Sigmoid colon (tissue), 7 donors: ENCODE measurements around the gene CCNY. TPM values are rescaled to one million over a fixed set of nuclear protein-coding genes. Genes with fewer than 3 reads are reported as not detected.
"Not testable (repeated sequence)": the region's sequence is repeated elsewhere in the genome, so short reads cannot be mapped to it uniquely, and the experiment has no call there.

ENCODE experiments used
- DNase-seq: peaks from one replicate; pipeline ENCODE4 v3.0.0-alpha.2; 2019
- H3K27ac ChIP-seq, 4 donors: fragments of 200-600 bp; sonication (generic); one replicate each; pipeline ENCODE4 v1.5.1; 2016 to 2019; ENCODE audit warnings: mild to moderate bottlenecking in 1 of 4
- H3K27me3 ChIP-seq, 3 donors: fragments of 200-600 bp; sonication (generic); one replicate each; pipeline ENCODE4 v1.5.1; 2019; ENCODE audit warnings: mild to moderate bottlenecking in 1 of 3
- H3K36me3 ChIP-seq, 4 donors: fragments of 200-600 bp; sonication (generic); one replicate each; pipeline ENCODE4 v1.5.1; 2016 to 2019
- H3K4me1 ChIP-seq, 4 donors: fragments of 200-600 bp; sonication (generic); one replicate each; pipeline ENCODE4 v1.5.1; 2017 to 2019
- H3K4me3 ChIP-seq, 4 donors: fragments of 200-600 bp; sonication (generic); one replicate each; pipeline ENCODE4 v1.5.1; 2017 to 2019; ENCODE audit warnings: mild to moderate bottlenecking in 2 of 4, moderate library complexity in 1 of 4
- H3K9me3 ChIP-seq, 4 donors: fragments of 200-600 bp in 3 of 4; sonication (generic) in 3 of 4; one replicate each; pipeline versions ENCODE4 v1.5.1 to v1.6.1; 2013 to 2019
- CTCF ChIP-seq, 4 experiments: fragments of 450-650 bp in 3 of 4; fragments of 200-600 bp in 1 of 4; IDR thresholded peaks; one replicate each; pipeline ENCODE4 v1.5.1; 2016 to 2019; ENCODE audit warnings: antibody characterized with exemption in 4 of 4, mild to moderate bottlenecking in 3 of 4, moderate library complexity in 2 of 4
- EP300 ChIP-seq, 4 donors: sonication (generic); formaldehyde crosslinking; IDR thresholded peaks; one replicate each; pipeline ENCODE4 v1.6.1; 2017; ENCODE audit warnings: antibody characterized with exemption in 4 of 4
- POLR2A ChIP-seq, 2 donors: fragments of 450-650 bp; IDR thresholded peaks; one replicate each; pipeline ENCODE4 v1.6.1; 2016; ENCODE audit warnings: antibody characterized with exemption in 2 of 2, mild to moderate bottlenecking in 2 of 2, moderate library complexity in 2 of 2
- POLR2AphosphoS5 ChIP-seq, 4 donors: sonication (generic); formaldehyde crosslinking; IDR thresholded peaks; one replicate each; pipeline ENCODE4 v1.6.1; 2017; ENCODE audit warnings: antibody characterized with exemption in 4 of 4
- WGBS, 2 donors: extraction: QIAGEN DNeasy Blood & Tissue Kit; methylation state at CpG; one replicate each; pipeline ENCODE4 v1.1.7; 2013; 5-methylcytosine and 5-hydroxymethylcytosine counted together
- intact Hi-C: fragments of 100-400 bp; cut with DNase I; formaldehyde crosslinking; loops from one replicate; pipeline ENCODE4 v1.15.1; 2023
- polyA plus RNA-seq, 3 donors: library from polyadenylated mRNA; stranded (reverse); fragments of 200-250 nt; gene quantifications; one replicate each; pipeline ENCODE4 v1.2.3, GENCODE V29; 2013
- total RNA-seq, 4 donors: library from RNA; depleted of rRNA; stranded (reverse); fragments of >200 nt; gene quantifications; one replicate each; pipeline ENCODE4 v1.1.0, GENCODE V29; 2016
- donor health status: healthy with polysubstance abuse.
- donor health status: Bipolar disorder and iron deficiency.
- donor health status: healthy.

CCNY gene
- total and polyA plus RNA-seq, 7 donors: 24.0 to 45.7 (median 35.7) TPM

- Histone ChIP-seq H3K27me3 (no peaks in the 10 kb centered on the region), H3K27ac (peak overlapping the region; percentile 35 to 71 (median 50)), H3K4me1 (peaks cover 0 to 83% (median 68%) of the 10 kb centered on the region in 4 donors), H3K4me3 (no peak overlapping the region), H3K9me3 (no peaks in the 10 kb centered on the region), H3K36me3 (no peaks in the 10 kb centered on the region)
- intact Hi-C loops: no loop called here
- no peak for DNase-seq
- no peak for TF ChIP-seq POLR2AphosphoS5 (IDR thresholded peaks at IDR 0.05)
- TF ChIP-seq EP300 (IDR thresholded peaks at IDR 0.05): no peak
- no peak for TF ChIP-seq CTCF (IDR thresholded peaks at IDR 0.05)
- no peak for TF ChIP-seq POLR2A (IDR thresholded peaks at IDR 0.05)
Measured at GRCh38 chr10:35417795-35418194, 81.5 kb downstream of the CCNY start.

- H3K27me3 ChIP-seq, H3K9me3 ChIP-seq, DNase-seq, intact Hi-C loops, H3K4me3 ChIP-seq, H3K36me3 ChIP-seq: not testable (repeated sequence)
- peaks cover 0 to 84% (median 67%) of the 10 kb centered on the region in 4 donors for H3K4me1 ChIP-seq
- WGBS, 2 donors: 98% methylated on average over 10 of the region's 10 CpGs
- peak overlapping the region in 3 of 4 donors; percentile 35 to 71 (median 53) for H3K27ac ChIP-seq
Measured at GRCh38 chr10:35418580-35418979, 82.3 kb downstream of the CCNY start.

GRCh38 chr10:35420044-35420443 lies 83.7 kb downstream of the CCNY start:
- H3K36me3 ChIP-seq: no peaks in the 10 kb centered on the region
- intact Hi-C loops: loop anchor here (5.0 kb wide), 1 partner anchor 83 kb away; the partner anchor contains the start of gene CCNY
- WGBS, 2 donors: 89 to 94% methylated on average over 2 of the region's 2 CpGs
- DNase-seq: no peak
- no peaks in the 10 kb centered on the region for H3K27me3 ChIP-seq
- no peak for TF ChIP-seq POLR2A (IDR thresholded peaks at IDR 0.05)
- TF ChIP-seq EP300 (IDR thresholded peaks at IDR 0.05): no peak
- no peak for TF ChIP-seq CTCF (IDR thresholded peaks at IDR 0.05)
- no peak for TF ChIP-seq POLR2AphosphoS5 (IDR thresholded peaks at IDR 0.05)
- H3K4me1 ChIP-seq: peaks cover 0 to 89% (median 75%) of the 10 kb centered on the region in 4 donors
- H3K27ac ChIP-seq: peak overlapping the region in 3 of 4 donors; percentile 37 to 91 (median 88)
- no peak overlapping the region for H3K4me3 ChIP-seq
- H3K9me3 ChIP-seq: no peaks in the 10 kb centered on the region

GRCh38 chr10:35420827-35421552 lies 84.7 kb downstream of the CCNY start:
- Histone ChIP-seq H3K36me3 (no peaks in the 10 kb centered on the region), H3K4me3 (peak overlapping the region in 2 of 4 donors; percentile 15 to 16), H3K4me1 (peaks cover 0 to 91% (median 81%) of the 10 kb centered on the region in 4 donors), H3K27ac (peak overlapping the region; percentile 78 to 91 (median 84)), H3K9me3 (no peaks in the 10 kb centered on the region), H3K27me3 (no peaks in the 10 kb centered on the region)
- no peak for TF ChIP-seq POLR2AphosphoS5 (IDR thresholded peaks at IDR 0.05)
- TF ChIP-seq EP300 (IDR thresholded peaks at IDR 0.05): no peak
- no peak for TF ChIP-seq POLR2A (IDR thresholded peaks at IDR 0.05)
- no peak for TF ChIP-seq CTCF (IDR thresholded peaks at IDR 0.05)
- intact Hi-C loops: loop anchor here (5.0 kb wide), 1 partner anchor 84 kb away; the partner anchor contains the start of gene CCNY
- peak; percentile 63 for DNase-seq
- WGBS, 2 donors: 92 to 95% methylated on average over 11 of the region's 11 CpGs

- TF ChIP-seq POLR2A (IDR thresholded peaks at IDR 0.05) (no peak), EP300 (IDR thresholded peaks at IDR 0.05) (peak in 2 of 4 donors; percentile 19 to 50), POLR2AphosphoS5 (IDR thresholded peaks at IDR 0.05) (peak; percentile 46 to 84 (median 80))
- DNase-seq: peak; percentile 85
- no peaks in the 10 kb centered on the region for H3K27me3 ChIP-seq
- 84 to 86% methylated on average over 5 of the region's 5 CpGs for WGBS, 2 donors
- no peaks in the 10 kb centered on the region for H3K9me3 ChIP-seq
- peak overlapping the region; percentile 78 to 91 (median 84) for H3K27ac ChIP-seq
- no peaks in the 10 kb centered on the region for H3K36me3 ChIP-seq
- H3K4me3 ChIP-seq: peak overlapping the region in 2 of 4 donors; percentile 15 to 16
- intact Hi-C loops: loop anchor here (5.0 kb wide), 1 partner anchor 84 kb away; the partner anchor contains the start of gene CCNY
- H3K4me1 ChIP-seq: peaks cover 0 to 95% (median 83%) of the 10 kb centered on the region in 4 donors
Measured at GRCh38 chr10:35421553-35422178, 85.4 kb downstream of the CCNY start.
